B cell (primary cell): ENCODE measurements around the gene TULP1. TPM values are rescaled to one million over a fixed set of nuclear protein-coding genes. Genes with fewer than 3 reads are reported as not detected.

Experiments
- ATAC-seq: fragments of 200-7000 bp; cut with Tn5 transposase; one replicate; pipeline ENCODE4 v1.10.0; 2021; ENCODE audit warnings: low read depth, mild to moderate bottlenecking, moderate number of reproducible peaks, moderate library complexity
- CTCF ChIA-PET: fragments of 350-600 bp; sonication (Branson Sonifier 250); formaldehyde crosslinking; loops from one replicate; lab custom pipeline; 2021; ENCODE audit warnings: antibody characterized with exemption, inconsistent platforms; lab: Charles Lee
- POLR2A ChIA-PET: fragments of 350-600 bp; sonication (Branson Sonifier 250); formaldehyde crosslinking; loops from one replicate; lab custom pipeline; 2021; ENCODE audit warnings: antibody characterized with exemption; lab: Charles Lee
- DNase-seq: peaks from one replicate; pipeline ENCODE4 v3.0.0; 2013
- H2AFZ ChIP-seq: 2 replicates; pipeline ENCODE4 v1.6.1; 2012; ENCODE audit warnings: mild to moderate bottlenecking, low read depth, low read length; ENCODE audit not compliant: insufficient read depth, poor library complexity, severe bottlenecking
- H3K27ac ChIP-seq, 2 donors: 1 replicate in 1 of 2; 2 replicates in 1 of 2; pipeline ENCODE4 v1.5.1; 2012 to 2013; ENCODE audit warnings: low read length in 2 of 2, mild to moderate bottlenecking in 2 of 2, moderate library complexity in 1 of 2
- H3K27me3 ChIP-seq, 4 experiments: fragments of 200-600 bp in 1 of 4; sonication (generic) in 1 of 4; replicated peaks in 1 of 4; 1 replicate in 2 of 4; 2 replicates in 2 of 4; pipeline versions ENCODE4 v1.6.1 to v1.7.0; 2013 to 2016; ENCODE audit warnings: low read length in 3 of 4, mild to moderate bottlenecking in 2 of 4, mixed read lengths in 1 of 4, moderate library complexity in 1 of 4; ENCODE audit not compliant: insufficient read depth in 4 of 4, control insufficient read depth in 3 of 4; ENCODE audit errors: control extremely low read depth in 1 of 4
- H3K36me3 ChIP-seq, 2 experiments: replicated peaks in 1 of 2; 1 replicate in 1 of 2; 2 replicates in 1 of 2; pipeline versions ENCODE4 v1.6.1 to v1.7.1; 2013; ENCODE audit warnings: low read length in 1 of 2; ENCODE audit not compliant: insufficient read depth in 2 of 2, control insufficient read depth in 1 of 2; ENCODE audit errors: control extremely low read depth in 1 of 2, extremely low read depth in 1 of 2
- H3K4me1 ChIP-seq, 2 donors: fragments of 200-600 bp in 1 of 2; sonication (generic) in 1 of 2; 1 replicate in 1 of 2; 2 replicates in 1 of 2; pipeline versions ENCODE4 v1.5.1 to v1.6.1; 2013 to 2017; ENCODE audit warnings: low read length in 2 of 2; ENCODE audit not compliant: control insufficient read depth in 2 of 2, insufficient read depth in 2 of 2
- H3K4me2 ChIP-seq: replicated peaks from 2 replicates; pipeline ENCODE3; 2012; ENCODE audit warnings: mild to moderate bottlenecking, low read depth, low read length; ENCODE audit not compliant: poor library complexity, severe bottlenecking
- H3K4me3 ChIP-seq, 5 experiments: fragments of 200-600 bp in 1 of 5; sonication (generic) in 1 of 5; 1 replicate in 3 of 5; 2 replicates in 2 of 5; pipeline versions ENCODE4 v1.5.1 to v1.7.0; 2011 to 2016; ENCODE audit warnings: low read length in 4 of 5, mild to moderate bottlenecking in 4 of 5, low read depth in 2 of 5, control low read depth in 1 of 5, moderate library complexity in 1 of 5; ENCODE audit not compliant: insufficient read depth in 1 of 5; ENCODE audit errors: control extremely low read depth in 1 of 5, extremely low read depth in 1 of 5
- H3K79me2 ChIP-seq: fragments of 200-600 bp; sonication (generic); one replicate; pipeline ENCODE4 v1.6.0; 2016; ENCODE audit warnings: low read length; ENCODE audit not compliant: control insufficient read depth, insufficient read depth
- H3K9ac ChIP-seq: fragments of 200-600 bp; sonication (generic); 2 replicates; pipeline ENCODE4 v1.6.1; 2017; ENCODE audit warnings: mild to moderate bottlenecking, low read length, moderate library complexity
- H3K9me3 ChIP-seq, 3 donors: one replicate each; pipeline versions ENCODE4 v1.6.1 to v1.7.1; 2013; ENCODE audit warnings: low read length in 2 of 3; ENCODE audit not compliant: control insufficient read depth in 2 of 3, insufficient read depth in 1 of 3; ENCODE audit errors: control extremely low read depth in 1 of 3
- H4K20me1 ChIP-seq: 2 replicates; pipeline ENCODE4 v1.6.0; 2012; ENCODE audit warnings: mild to moderate bottlenecking, low read length; ENCODE audit not compliant: insufficient read depth, control insufficient read depth, poor library complexity, severe bottlenecking
- H3K27ac Mint-ChIP-seq: one replicate; pipeline ENCODE4 v1.8.0; 2021; ENCODE audit warnings: mixed read lengths
- H3K27me3 Mint-ChIP-seq: one replicate; pipeline ENCODE4 v1.8.0; 2021; ENCODE audit warnings: mixed read lengths
- H3K4me1 Mint-ChIP-seq: one replicate; pipeline ENCODE4 v1.8.0; 2021; ENCODE audit warnings: mixed read lengths
- H3K4me3 Mint-ChIP-seq: one replicate; pipeline ENCODE4 v1.8.0; 2021; ENCODE audit warnings: mixed read lengths
- H3K9me3 Mint-ChIP-seq: one replicate; pipeline ENCODE4 v1.8.0; 2022; ENCODE audit warnings: mixed read lengths; ENCODE audit not compliant: insufficient read depth
- EZH2 ChIP-seq: IDR thresholded peaks from 2 replicates; pipeline ENCODE4 v1.6.1; 2012; ENCODE audit warnings: borderline replicate concordance, low read depth, mild to moderate bottlenecking, moderate library complexity, low read length; ENCODE audit not compliant: insufficient read depth, poor library complexity, severe bottlenecking
- WGBS: methylation state at CpG from one replicate; pipeline ENCODE4 v1.1.5; 2013; ENCODE audit warnings: missing lambda C conversion rate; ENCODE audit not compliant: insufficient coverage; 5-methylcytosine and 5-hydroxymethylcytosine counted together
- intact Hi-C: fragments of 100-400 bp; cut with micrococcal nuclease; formaldehyde crosslinking; loops from one replicate; pipeline ENCODE4 v1.10.0; 2022
- polyA plus RNA-seq: library from polyadenylated mRNA; depleted of rRNA; stranded (reverse); fragments of >200 nt; gene quantifications from 2 replicates; pipeline ENCODE4 v1.2.3, GENCODE V29; 2012
- total RNA-seq, 2 donors: library from RNA; stranded (reverse); fragments of 120-200 nt in 1 of 2; gene quantifications; 1 replicate in 1 of 2; 2 replicates in 1 of 2; pipeline versions ENCODE4 v1.2.3 to v1.2.4, GENCODE V29; 2013 to 2022
- TF ChIP-seq, protein P1 (sequence below): fragments of 200-600 bp; IDR thresholded peaks from one replicate; pipeline ENCODE4 v1.8.0; 2022; ENCODE audit warnings: antibody characterized with exemption, mild to moderate bottlenecking

The TULP1 gene
- total and polyA plus RNA-seq, 2 donors (not counting 1 experiment from before 2014, with no cell fraction given), result not detected

DNA sequence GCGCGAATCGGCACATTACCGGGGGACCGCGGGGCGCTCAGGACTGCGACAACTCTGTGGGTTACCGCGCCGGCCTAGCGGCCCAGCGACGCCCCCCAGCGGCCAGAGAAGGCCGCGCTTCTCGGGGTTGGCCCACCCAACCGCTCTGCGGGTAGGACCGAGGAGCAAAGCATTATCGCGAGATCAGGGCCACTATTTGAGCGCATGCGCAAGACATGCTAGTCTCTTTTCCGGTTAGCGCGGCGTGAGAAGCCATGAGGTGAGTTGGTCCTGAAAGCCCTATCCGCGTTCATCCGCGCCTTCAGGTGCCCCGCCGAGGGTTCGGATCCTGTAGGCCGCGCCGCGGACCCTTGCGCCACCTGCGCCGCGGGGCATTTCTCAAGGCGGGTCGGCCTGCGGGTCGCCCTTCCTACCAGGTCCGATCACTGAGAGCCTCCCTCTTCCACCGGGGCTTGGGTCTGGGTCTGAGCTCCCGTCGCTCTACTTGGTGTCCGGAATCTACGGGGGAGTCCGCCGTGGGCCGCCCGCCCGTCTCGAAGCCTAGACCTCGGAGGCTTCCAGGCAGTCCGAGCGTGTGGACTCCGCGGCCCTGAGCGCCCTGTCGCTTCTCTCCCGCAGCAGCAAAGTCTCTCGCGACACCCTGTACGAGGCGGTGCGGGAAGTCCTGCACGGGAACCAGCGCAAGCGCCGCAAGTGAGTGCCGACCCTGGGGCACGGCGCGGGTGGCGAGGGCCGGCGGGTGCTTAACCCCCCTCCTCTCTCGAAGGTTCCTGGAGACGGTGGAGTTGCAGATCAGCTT lies 44.3 kb downstream of the TULP1 start, which contains the start of gene RPL10A:
Gene RPL10A (plus strand): TSS at position 221 of the 799 bp plus-strand sequence. CDS start 34 bp downstream, at position 255.
- peak; percentile 98 for DNase-seq
- Histone ChIP-seq H4K20me1 (peaks cover 25% of the 10 kb centered on the region), H3K9me3 (no peaks in the 10 kb centered on the region), H3K4me3 (peak within 1 kb of the TSS; percentile 51 to 95 (median 87)), H3K79me2 (peaks cover 8% of the 10 kb centered on the region), H2AFZ (peak within 1 kb of the TSS; percentile 96), H3K9ac (peak within 1 kb of the TSS; percentile 88), H3K4me1 (peaks cover 19 to 34% of the 10 kb centered on the region in 2 donors), H3K4me2 (peak within 1 kb of the TSS; percentile 82), H3K27me3 (no peaks in the 10 kb centered on the region), H3K27ac (peak within 1 kb of the TSS; percentile 91 to 92), H3K36me3 (peaks cover 2 to 42% of the 10 kb centered on the region in 2 experiments)
- Mint-ChIP-seq H3K4me3 (peak within 1 kb of the TSS; percentile 99), H3K9me3 (no peaks in the 10 kb centered on the region), H3K4me1 (peaks cover 42% of the 10 kb centered on the region), H3K27me3 (no peaks in the 10 kb centered on the region), H3K27ac (peak within 1 kb of the TSS; percentile 99)
- ChIA-PET POLR2A (interaction anchor here (0.9 to 2.3 kb wide), 7 partner anchors 16 to 166 kb away, joined by 3 to 19 read pairs (median 3); partner anchors contain the start of genes FANCE, PPARD and TEAD3), CTCF (interaction anchor here (1.0 to 7.9 kb wide), 8 partner anchors 16 to 172 kb away, joined by 4 to 127 read pairs (median 7); partner anchors contain the start of genes DEF6, FANCE and PPARD)
- TF ChIP-seq, protein P1, sequence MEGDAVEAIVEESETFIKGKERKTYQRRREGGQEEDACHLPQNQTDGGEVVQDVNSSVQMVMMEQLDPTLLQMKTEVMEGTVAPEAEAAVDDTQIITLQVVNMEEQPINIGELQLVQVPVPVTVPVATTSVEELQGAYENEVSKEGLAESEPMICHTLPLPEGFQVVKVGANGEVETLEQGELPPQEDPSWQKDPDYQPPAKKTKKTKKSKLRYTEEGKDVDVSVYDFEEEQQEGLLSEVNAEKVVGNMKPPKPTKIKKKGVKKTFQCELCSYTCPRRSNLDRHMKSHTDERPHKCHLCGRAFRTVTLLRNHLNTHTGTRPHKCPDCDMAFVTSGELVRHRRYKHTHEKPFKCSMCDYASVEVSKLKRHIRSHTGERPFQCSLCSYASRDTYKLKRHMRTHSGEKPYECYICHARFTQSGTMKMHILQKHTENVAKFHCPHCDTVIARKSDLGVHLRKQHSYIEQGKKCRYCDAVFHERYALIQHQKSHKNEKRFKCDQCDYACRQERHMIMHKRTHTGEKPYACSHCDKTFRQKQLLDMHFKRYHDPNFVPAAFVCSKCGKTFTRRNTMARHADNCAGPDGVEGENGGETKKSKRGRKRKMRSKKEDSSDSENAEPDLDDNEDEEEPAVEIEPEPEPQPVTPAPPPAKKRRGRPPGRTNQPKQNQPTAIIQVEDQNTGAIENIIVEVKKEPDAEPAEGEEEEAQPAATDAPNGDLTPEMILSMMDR, result peak; percentile 91
- no peak for TF ChIP-seq EZH2
- WGBS, result under 1% methylated on average over 86 of the region's 86 CpGs
- ATAC-seq, result peak; percentile 91
- intact Hi-C loops, result loop anchor here (1.0 to 5.0 kb wide), 5 partner anchors 16 to 264 kb away; partner anchors contain the start of genes DEF6, FANCE, PPARD and TEAD3
